NCI-H510A treated with DMSO at 0.1 percent for 48 hours (cell line): Measurements from ENCODE around the gene FYB1.

Source experiments
- DNase-seq: peaks from one replicate; lab custom pipeline; 2025; lab: John Stamatoyannopoulos, UW

Gene FYB1

DNA sequence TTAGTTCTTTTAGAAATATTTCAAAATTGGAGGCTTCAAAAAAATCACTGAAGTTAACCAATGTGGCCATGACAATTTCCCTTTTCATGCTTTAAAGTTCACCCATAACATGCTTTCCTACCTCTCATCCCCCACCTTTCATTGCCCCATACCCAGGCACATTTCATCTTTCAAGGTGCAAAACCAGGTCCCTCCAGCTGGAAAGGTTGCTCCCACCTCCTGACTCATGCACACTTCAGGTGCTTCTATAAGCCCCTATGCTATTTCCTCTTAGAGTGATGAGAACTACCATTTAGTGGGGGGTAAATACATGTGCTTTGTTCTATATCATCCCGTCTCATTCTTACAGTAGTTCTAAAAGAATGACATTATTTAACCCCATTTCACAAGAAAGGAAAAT lies 15.4 kb downstream of the FYB1 start:
- no peak for DNase-seq

DNA sequence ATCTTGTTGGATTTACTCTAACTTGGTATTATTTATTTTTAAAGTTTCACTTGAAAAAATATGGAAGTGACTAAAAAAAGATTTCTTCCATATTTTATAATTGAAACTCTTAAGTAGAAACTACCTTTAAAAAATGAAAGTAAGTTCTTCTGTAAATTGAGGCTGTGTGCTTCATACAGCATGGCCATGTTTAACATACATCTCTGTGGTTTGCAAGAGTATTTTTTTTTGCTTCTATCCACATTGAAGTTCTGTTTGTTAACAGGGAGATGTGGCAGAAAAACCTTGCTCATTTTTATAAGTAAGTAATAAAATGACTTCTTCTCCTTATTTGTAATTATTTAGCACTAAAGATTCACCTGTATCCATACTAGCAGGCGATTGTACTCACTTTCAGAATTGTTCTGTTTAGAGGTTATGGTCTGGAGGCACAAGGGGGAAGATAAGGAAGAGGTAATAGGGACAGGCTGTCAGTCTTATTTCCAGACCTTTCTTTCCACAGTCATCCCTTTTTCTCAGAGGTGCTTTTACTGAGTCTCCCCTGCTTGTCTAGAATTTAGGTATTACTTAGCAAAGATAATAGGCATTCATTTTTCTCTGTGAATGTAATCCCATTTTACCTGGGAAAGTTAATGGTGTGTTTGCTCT lies 16.0 kb downstream of the FYB1 start:
- DNase-seq: no peak

DNA sequence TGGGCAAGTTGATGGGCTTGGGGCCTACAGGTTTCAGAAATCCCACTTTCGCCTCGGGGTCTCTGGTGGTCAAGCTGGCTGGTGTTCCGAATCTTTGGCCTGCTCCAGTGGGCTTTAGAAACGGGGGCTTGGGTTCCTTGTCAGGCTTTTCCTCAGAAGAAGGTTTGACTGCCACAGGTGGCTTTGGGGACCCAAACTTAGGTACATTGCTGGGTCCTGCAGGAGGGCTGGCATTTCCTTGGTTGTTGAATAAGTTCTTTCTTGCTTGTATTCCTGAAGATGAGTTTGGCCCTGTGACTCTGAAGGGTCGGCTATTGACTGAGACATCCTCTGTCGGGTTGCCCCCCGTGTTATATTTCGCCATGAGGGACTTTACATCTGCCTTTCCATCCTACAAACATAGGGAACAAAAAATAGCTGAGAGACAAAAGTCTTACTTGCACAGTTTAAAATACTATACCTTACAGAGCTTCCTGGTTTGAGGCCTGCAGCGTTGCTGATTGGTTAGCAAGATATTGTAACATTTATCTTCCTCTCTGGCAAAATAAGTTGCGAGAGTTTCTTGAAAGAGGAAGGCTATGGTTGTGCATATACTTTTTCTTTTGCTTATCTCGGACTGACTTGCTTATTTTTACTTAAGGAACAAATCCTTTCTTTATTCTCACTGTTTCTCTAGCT lies 16.6 kb downstream of the FYB1 start:
- no peak for DNase-seq

DNA sequence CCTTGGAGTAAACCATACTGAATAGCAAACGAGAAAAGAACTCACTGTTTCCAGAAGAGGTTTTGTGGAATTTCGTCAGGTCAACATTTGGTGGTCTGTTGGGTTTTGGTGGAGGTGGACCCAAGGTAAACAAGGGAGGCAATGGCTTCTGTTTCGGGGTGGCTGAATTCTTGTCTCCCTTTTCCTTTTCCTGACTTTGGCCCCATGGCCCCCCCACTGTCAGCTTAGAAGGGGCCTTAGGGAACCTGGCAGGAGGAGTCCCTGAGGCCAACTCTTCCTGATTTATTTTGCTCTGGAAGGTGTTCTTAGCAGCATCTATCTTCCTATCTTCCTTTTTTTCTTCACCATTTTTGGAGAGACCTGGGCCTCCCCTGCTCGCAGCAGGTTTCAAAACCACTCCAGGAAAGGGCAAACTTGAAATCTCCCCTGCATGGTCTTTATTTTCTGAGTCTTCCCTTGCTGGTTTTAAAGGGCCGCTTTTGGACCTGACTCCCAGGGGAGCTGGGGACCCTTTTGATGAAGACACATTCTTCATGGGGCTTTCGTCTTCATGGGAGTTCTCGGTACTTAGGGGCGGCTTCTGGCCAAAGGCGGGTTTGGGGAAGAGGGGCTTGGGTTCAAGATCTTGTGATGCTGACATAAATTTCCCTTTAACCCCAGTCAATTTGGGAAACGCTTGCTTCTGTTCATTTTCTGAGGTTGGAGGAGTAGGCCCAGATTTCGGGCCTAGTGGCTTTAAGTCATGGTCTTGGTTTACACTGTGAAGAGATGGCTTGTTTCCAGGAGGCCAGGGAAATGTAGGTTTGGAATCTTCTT lies 17.4 kb downstream of the FYB1 start:
- DNase-seq: no peak

DNA sequence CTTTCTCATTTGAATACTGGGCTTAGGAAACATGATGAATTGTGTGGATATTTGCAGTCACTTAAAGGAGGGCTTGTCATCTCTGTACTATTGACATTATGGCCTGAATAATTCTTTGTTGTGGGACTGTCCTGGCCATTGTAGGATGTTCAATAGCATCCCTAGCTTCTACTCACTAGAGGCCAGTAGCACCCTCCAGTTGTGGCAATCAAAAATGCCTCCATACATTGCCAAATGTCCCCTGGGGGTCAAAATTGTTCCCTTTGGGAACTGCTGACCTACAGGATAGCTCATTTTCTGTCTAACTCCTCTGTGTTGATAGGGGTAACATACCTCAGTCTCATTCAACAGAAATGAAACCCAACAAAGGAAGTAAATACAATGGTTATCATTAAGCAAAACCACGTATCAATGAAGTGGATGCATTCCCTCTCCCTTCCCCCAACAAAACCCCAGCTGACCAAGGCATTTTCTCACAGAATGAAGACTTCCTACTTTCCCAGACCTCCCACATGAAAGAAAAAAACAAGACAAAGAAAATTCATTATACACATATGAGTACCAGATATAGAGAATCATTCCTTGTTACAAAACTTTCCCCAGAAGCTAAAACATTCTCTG lies 18.1 kb downstream of the FYB1 start:
- DNase-seq: no peak

DNA sequence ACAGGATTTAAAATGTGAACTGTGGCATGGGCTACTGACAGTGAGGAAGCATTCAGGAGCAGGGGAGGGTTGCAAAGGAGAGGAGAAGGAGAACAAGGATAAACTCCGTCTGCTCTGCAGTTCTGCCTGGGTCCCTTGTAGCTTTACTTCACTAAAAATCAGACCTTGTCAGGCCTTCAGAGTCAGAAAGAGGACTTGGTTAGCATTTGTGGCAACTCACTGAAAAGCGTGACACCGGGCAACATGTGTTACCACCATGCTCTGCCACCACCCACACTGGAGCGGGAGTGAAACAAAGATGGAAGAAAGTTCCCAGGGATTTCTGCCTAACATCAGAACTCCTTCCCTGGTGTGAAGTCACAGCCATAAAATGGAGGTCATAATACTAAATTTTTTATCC lies 19.3 kb downstream of the FYB1 start:
- no peak for DNase-seq

DNA sequence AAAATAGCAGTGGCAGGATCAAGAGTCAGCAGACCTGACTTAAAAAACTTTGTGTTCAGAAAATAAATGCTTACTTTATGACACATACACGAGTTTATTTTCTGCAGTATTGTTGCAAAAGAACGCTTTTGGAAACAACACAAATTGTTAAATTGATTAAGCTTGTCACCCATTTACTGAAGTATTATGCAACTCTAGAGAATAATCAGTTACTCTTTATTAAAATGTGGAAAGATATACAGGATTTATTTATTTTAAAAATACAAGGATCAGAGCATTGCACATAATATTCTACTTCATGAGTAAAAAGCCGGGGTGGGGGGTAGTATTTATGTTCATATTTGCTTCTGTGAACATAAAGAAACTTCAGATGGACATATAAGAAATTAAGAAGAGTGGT lies 20.0 kb downstream of the FYB1 start:
- DNase-seq: no peak

DNA sequence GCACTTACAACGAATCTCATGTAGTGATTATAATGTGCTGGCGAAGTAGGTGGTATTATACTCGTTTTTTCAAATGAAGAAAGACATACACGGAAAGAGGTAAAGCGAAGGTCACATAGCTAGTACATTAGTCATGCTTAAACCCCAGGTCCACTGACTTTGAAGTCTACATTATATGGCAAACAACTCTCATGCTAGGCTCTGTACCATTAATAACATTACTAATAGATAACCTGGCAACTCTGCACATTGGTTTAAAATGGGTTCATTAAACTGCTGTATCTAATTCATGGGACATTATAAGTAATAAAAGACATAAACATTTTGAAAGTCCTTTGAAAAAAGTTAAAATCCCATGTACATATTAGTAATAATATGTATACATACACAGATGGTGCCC lies 21.2 kb downstream of the FYB1 start:
- DNase-seq: no peak

DNA sequence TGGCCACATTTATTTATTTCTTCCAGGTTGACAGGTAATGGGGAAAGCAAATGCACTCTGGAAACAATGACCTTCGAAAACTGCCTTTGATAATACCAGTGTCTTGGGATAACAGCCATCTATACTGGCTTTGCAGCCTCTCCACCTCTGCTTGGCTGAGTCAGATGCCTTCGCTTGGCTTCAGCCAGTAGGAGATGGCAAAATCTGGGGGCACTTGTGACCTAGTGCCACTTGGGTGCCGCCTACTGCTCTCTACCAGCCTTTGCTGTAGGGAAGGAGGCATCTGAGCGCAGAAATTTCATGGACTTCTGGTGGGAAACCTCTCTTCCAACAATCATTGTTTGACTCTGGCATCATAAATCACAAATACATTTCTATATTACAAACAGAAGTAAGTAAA lies 21.8 kb downstream of the FYB1 start:
- no peak for DNase-seq

DNA sequence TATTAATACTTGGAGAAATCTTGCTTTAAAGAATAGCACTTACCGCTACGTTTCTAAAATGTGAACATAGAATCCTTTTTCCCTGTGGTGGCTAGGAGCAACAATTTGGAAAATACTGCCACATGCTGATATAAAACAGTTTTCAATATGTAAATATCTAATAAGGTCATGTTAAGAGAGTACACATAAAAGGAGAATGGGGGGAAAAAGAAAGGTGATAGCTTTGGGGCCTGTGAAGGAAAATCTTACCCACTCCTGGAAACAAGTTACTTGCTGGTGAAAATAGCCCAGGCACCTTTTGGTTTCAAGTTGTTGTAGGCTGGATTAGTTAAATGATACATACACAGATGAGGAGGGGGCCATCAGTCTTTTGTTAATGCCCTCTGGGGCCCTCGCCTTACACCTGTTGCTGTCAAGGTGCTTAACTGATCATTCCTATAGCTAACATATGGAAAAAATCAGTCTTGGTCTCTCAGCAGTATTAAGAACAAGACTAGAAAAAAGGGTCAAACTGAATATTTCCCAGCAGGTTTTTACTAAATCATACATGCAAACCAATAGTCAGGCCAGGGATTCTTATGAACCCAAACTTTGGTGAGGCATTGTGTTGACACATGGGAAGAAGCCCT lies 24.1 kb downstream of the FYB1 start:
- no peak for DNase-seq

DNA sequence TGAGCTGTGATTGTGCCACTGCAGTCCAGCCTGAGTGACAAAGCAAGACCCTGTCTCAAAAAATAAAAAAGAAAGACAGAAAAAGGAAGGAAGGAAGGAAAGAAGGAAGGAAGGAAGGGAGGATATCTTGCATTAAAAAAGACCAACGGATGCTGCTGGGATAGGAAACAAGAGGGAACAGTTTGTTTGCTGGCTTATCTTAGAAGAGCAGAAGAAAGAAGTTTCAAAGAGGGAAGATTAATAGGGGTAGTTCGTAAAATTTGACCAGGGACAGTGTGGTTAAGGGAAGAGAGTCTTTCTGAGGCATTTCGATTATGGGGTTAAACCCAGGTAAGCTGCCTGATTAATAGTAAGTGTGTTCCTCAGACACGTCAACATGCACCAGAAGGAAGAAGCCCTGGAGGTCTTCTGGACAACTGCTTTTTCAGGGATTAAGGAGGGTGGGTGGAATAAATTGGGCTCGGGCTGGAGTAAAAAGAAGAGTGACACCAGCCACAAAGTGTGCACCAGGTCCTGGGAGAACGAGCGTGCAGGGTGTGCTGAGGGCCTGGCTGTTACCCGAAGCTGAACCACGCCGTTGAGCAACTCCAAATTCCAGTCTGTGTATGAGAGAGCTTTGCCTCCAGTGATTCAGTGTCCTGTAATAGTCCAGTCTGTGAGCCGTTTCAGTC lies 24.8 kb downstream of the FYB1 start:
- no peak for DNase-seq

DNA sequence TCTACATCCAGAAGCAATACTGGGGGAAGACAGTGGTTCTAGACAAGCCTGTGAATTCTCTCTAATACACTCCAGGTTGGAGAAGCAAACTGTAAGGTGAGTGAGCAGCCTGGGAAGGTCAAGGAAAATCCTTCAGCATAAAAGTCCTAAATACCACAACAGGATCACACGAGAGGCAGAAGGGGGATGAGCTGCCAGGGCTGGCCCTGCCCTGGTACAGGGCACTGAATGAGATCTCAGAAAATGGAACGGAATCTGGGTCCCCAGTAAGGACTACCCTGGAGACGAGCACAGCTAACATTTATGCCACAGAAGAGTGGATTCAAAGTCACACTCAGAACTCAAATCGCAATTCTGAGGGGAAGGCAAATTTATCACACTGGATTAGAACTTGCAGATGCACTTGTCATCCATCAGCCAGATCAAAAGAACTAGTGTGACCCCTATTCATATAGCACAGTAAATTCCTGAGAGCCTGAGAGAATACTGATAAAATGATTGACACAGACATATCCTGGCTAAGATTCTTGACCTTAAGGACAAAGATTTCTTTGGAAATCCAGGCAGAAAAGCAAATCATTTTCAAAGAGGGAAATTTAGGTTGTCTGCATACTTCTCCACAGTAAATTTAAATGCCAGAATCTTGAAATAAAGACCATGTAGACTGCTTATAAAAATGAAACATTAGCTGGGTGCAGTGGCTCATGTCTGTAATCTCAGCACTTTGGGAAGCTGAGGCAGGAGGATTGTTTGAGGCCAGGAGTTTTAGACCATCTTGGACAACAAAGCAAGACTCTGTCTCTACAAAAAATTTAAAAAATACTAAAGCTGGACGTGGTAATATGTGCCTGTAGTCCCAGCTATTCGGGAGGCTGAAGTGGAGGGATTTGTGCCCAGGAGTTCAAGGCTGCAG lies 25.6 kb downstream of the FYB1 start:
- DNase-seq: no peak

DNA sequence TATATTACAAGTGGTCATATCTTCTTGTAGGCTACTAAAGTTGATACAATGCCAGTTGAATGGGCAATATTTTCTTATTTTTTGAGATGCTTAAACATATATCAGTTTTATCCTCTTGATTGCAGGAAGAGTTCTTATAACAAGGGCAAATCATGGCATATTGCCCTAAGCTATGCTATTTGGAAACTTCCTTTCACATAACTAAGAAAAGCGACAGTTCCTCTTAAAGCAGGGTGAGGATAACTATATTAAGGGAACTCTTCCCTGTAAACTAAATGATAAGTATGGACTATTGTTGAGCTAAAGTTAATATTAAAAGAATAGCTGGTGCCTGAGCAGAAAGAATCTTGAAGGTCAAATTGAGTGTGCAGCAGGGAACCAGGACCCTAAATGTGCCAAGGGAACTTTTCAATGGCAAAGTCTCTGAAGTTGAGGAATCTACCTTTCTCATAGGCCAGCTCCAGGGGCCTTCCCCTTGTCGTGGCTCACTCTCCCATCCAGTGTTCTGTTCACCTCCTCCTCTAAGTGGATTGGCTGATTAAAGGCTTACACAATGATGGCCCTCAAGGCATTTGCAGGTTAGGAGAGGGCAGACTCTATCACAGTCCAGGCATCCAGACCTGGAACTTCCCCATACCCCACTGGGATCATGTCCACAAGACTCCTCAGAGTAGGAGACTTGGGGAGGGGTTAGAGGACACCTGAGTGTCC lies 26.8 kb downstream of the FYB1 start:
- no peak for DNase-seq

DNA sequence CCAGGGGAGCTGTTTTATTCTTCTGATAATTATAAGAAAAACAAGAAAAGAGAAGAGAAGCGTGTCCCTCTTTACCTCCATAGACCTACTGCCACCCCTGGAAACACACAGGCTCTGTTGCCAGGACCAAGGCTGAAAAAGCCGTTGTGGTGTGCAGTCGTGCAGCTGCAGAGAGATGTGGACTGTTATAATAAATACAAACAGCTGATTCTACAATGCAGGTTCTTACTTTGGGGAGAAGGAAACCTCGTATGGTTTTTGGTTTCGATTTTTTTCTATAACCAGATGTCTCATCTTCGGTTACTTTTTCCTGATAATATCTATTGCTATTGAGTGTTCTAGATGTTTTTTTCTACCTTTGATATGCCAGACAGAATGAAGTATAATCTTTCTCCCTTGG lies 28.1 kb downstream of the FYB1 start:
- no peak for DNase-seq

DNA sequence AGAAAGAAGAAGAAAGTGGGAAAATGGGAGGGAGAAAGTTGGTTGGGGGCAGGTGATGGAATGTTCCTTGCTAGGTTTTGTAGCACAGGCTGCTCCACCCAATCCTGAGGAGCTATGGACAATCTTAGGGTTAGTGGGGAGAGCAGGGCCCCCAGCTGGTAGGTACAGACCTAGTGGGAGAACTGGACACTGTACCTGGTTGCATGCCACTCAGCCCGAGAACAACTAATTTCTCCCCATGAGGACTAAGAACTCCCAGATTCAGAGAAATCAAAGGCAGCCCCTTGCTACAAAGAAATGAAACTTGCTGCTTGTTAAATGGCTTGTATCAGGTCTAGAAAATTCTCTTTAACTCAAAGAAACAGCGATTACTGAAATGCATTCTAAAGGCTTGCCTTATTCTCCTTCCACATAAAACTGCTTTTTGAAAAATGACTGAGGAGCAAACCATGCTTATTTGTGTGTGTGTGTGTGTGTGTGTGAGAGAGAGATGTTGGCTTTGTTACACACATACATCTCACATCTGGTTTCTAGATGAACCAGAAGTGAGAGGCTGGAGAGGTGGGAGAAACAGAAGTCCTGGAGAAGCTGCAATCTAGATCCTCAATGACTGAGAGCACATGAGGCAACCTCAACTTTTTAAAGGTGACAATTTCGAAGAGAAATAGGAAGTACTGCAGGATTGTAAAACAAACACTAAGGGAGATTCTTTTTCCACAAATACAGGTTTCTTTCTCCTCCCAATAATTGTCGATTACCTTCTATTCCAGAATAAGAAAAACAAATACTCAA lies 28.9 kb downstream of the FYB1 start:
- no peak for DNase-seq

DNA sequence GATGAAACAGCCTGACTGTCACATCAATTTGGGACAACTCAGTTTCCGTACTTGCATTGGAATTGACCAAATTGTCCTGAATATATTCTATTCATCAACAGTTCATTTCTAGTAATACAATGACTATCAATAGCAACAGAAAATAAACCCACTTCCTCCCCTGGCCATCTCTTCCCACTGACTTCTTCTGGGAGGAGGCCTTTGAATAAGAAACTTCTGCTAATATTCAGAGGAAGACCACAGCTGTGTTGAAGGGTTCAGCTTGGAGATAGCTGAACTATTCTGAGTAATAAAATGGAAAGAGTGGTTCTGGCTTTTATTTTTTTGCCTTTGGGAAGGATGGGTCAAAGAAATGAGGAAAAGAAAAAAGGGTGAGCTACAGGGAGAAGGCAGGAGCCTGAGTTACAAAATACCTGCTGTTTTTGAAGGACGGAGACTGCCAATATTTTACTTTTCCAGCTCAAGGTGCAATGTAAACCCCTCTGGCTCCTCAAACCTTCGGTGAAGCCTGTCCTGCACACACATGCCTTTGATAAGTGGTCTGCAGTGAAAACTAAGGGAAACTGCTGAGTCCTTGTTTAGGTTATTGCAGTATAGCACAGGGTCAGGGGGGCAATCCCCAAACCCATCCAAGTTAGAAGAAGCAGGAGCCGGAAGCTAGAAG lies 29.9 kb downstream of the FYB1 start:
- no peak for DNase-seq

DNA sequence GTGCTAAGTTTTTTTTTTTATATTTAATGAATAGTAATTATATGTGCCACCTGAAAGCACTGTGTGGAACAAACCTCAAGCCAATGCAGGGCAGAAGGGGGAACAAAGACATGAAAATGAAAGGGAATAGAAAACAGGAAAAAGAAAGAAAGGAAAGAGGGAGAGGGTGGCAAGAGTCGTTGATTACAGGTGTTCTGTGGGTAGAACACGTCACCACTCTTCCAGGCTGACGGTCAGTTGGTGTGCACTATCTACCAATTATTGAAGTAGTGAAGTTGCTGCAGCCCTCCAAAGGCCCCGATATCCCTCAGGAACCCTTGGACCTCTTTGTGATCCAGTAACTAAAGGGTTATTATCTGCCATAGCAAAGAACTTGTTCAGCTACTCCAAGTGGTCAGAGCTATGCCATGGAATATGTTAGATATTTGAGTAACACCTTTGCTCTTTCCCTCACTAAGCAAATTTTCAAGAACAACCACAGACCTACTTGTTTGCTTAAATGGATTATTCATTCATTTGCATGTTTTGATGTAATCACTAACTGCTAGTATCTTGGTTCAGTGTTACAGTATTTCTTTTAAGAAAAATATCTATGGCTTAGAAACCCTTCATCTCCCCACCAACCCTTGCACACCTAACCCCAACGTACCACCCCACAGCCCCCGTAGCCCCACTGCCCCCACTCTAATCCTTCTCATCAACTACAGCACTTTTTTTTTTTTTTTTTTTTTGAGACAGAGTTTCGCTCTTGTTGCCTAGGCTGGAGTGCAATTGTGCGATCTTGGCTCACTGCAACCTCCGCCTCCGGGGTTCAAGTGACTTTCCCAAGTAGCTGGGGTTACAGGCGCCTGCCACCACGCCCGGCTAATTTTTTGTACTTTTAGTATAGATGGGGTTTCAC lies 31.3 kb downstream of the FYB1 start:
- no peak for DNase-seq
